Posterior vena cava (tissue), 2 donors: ENCODE data around the gene DPP10. TPM values are rescaled to one million over a fixed set of nuclear protein-coding genes. Genes with fewer than 3 reads are reported as not detected.

Source experiments
- DNase-seq: peaks from one replicate; pipeline ENCODE4 v3.0.0-alpha.2; 2020; ENCODE audit warnings: low spot score
- intact Hi-C, 2 donors: fragments of 100-400 bp; cut with DNase I; formaldehyde crosslinking; loops; one replicate each; pipeline versions ENCODE4 v1.14.1 to v1.14.2; 2022 to 2023
- total RNA-seq, 2 donors: library from RNA; stranded (reverse); fragmentation: NEBNext Ultra II Directional; extraction: Animal tissue kit (Norgen Biotek cat#: 25700); gene quantifications; one replicate each; pipeline ENCODE4 v1.2.1, GENCODE V29; 2021
- donor health status: DM: yes; HTN: yes; CAD: no.
- donor health status: DM: yes; HTN: yes; CAD: no.

The DPP10 gene
- total RNA-seq, 2 donors from 2014 or later: not detected

DNA sequence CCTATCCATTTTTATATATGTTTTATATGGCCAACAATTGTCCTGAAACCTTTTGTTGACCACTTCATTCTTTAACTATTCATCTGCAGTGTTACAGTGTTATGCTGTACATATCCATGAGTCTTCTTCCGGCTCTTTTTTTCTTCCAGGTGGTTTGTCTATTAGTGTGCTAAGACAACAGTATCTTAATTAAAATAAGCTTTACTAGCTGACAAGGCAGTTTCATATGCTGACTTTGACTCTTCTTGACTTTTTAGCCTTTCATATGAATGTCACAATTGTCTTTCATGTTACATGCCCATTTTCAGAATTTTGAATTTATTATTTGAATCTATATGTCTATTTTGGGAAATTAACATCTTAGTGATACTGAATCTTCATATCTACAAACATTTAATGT lies 1249.0 kb downstream of the DPP10 start:
- intact Hi-C loops: no loop called here
- DNase-seq: no peak

DNA sequence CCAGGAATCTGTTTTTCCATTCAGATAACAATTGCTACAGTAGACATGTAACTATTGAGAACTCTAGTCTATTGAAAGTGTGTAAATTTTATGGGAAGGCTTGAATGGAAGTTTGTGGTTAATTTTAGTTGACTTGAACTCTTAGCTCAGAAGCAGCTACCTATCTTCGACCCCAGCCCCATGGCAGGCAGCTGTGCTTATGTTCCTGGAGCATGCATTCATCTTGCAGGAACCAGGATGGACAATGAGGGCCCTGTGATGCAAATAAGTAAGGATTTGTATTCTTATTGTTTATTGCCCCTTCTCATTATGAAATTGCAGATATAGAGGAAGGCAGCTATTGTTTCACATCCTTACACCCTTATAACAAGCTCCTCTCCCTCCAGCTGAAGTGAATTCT lies 1252.2 kb downstream of the DPP10 start:
- no peak for DNase-seq
- intact Hi-C loops: no loop called here

DNA sequence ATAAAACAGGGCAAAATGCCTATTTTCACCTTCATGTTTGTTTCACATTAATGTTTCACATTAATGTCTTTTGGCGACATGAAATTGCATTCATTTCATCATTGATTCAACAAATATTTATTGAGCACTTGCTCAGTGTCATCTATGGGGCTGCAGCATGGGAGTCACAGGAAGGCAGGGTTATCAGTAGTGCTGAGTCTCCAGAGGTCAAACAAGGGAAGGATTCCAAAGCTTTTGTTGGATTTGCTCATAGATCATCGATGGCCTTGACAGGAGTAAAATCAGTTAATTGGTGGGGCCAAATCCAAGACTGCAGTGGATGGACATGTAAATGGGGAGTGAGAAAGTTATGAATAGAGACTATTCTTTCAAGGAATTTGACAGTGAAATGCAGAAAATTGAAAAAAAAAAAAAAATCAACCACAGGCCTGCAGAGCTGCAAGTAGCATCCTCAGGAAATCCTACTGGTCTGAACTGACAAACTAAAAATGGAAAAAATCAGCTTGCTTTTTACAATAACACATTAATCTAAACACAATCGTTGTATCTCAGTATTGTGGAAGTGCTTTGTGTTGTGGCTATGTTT lies 1290.8 kb downstream of the DPP10 start:
- no peak for DNase-seq
- intact Hi-C loops: no loop called here

DNA sequence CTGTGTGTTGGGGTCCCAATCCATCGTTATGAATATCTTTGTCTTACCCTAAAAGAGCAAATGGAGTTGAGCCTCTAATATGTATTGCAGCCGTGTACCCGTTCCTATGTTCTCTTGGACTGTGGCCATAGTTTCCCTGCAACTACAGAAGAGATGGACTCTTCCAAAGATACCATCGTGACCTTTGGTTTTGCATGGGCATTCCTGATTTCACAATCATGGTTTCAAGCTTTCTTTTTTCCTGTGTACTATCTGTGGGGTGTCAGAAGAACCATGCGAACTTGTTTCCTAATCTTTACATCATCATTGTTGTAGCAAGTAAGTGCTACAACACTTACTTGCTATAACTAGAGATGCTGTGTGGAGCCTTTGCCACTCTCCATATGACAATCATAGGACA lies 1295.7 kb downstream of the DPP10 start:
- no peak for DNase-seq
- intact Hi-C loops: no loop called here

DNA sequence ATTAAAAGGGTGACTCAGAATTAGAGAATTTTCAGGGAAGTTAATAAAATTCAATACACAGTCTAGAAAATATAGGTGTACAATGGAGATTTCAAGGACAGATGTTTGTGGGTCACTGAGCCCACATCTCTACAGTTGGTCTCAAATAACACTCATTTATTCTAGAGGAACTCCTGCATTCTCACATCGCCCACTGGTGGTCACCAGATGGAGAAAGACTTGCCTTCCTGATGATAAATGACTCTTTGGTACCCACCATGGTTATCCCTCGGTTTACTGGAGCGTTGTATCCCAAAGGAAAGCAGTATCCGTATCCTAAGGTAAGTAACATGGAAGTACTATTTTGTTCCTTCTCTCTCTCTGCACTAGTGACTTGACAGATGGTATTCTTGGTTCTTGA lies 1297.1 kb downstream of the DPP10 start:
- DNase-seq: no peak
- intact Hi-C loops: no loop called here

DNA sequence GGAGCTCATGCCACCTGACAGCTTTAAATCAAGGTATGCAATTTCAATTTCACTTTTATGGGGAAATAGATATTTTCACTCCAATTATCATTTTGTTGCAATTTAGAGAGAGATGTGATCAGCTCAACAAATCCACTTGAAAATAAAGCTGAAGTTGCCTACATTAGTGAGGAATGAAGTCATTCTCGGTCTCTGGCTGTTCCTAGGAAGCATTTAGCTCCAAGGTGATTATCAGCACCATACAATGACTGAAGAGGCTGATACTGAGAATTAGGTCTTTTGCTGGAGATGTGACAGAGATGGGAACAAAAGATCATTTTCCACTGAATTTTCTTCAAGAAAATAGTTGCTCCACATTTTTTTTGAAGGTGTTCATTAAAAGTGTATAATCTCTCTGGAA lies 1303.7 kb downstream of the DPP10 start:
- no peak for DNase-seq
- intact Hi-C loops: no loop called here

DNA sequence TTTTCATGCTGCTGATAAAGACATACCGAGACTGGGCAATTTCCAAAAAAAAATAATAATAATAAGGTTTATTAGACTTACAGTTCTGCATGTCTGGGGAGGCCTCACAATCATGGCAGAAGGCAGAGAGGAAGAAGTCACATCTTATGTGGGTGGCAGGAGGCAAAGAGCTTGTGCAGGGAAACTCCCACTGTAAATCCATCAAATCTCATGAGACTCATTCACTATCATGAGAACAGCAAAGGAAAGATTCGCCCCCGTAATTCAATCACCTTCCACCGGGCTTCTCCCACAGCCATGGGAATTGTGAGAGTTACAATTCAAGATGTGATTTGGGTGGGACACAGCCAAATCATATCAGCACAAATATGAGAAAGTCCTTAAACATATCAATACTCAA lies 1314.8 kb downstream of the DPP10 start:
- intact Hi-C loops: no loop called here
- no peak for DNase-seq

DNA sequence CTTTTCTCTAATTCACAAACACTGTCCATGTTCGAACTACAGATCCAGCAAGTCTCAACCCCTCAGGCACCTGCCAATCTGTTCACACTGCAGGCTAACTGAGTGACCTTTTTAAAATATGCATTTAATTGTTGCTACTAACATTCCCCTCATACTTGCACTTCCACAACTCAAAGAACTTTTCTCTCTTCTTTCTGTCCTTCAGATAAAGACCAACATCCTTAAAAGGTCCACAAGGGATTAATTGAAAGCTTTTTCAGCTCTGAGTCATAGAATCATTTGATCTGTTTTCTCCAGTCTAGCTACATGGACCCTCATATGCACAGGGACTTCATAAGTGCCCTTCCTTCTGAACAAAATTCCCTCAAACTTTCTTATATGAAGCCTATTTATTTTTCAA lies 1321.2 kb downstream of the DPP10 start:
- DNase-seq: no peak
- intact Hi-C loops: no loop called here

DNA sequence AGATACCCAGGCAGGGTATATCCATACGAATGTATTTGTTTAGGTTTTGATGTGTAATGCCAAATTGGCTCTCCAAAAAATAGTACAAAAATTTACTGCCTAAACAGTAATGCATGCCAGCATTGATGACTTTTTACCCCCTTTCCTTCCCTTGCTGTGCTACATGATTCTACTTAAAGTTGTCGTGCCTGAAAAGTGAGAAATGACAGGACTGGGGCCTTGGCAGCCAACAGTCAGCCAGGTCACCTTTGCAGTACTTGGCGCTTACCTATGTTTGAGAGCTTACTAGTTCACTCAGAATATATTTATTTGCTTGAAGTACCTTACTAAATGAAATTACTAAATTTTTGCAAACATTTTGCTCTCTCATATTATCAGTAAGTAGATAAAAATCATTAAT lies 1329.1 kb downstream of the DPP10 start:
- no peak for DNase-seq
- intact Hi-C loops: no loop called here

DNA sequence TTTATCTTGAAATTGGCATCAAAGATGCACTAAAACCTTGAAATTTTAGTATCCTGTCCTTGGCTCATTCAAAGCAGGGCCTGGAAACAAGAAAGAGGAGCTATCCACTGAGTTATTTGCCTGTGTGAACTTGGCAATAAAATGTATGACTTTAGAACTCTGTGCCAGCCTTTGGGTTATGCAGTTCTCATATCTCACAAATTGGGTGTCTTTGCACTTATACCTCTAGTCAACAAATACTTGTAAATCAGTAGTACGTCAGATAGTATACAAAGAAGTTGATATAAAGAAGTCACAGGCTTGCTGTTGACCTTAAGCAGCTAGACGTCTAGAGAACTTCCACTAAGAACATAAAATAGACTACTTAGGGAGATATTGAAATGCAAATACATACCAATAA lies 1331.9 kb downstream of the DPP10 start:
- DNase-seq: no peak
- intact Hi-C loops: no loop called here

DNA sequence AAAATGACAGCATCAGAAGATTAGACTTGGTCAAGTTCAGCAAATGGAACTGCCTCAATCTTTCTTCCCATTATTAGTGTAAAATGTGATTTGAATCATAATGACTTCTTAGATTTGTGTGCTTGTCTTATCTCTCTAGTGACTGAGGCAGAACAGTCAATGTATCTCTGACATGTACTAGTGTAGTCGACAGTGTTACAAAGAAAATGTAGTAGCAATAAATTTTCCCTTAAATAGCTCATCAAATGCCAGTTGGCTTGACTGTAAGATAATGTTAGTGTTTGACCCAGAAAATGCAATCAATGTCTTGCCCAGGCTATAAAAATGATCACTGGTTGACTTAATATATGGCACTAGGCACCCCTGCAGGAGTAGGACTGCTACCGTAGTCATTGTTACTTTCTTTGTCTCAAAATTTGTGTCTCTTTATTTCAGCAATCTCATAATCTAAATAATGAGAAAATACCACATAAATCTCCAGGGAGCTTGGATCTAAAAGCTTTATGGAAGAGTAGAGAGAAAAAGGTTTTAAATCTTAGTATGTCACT lies 1336.7 kb downstream of the DPP10 start:
- no peak for DNase-seq
- intact Hi-C loops: no loop called here

DNA sequence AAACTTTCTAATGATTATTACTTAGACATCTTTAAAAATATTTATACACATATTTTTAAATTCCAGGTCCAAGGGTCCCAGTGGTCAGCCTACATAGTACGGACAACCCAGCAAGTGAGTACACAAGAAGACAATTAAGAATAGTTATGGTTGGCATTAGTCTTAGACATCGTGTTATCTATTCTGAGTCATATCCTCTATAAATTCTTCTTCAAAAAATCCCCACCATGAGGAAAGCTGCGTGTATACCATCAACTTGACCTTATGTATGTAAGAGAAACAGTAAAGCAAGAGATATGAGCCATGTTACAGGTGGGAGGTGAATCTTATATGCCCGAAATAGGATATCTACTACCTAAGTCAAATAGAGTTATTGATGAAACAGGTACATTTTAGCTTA lies 1339.8 kb downstream of the DPP10 start:
- DNase-seq: no peak
- intact Hi-C loops: no loop called here

DNA sequence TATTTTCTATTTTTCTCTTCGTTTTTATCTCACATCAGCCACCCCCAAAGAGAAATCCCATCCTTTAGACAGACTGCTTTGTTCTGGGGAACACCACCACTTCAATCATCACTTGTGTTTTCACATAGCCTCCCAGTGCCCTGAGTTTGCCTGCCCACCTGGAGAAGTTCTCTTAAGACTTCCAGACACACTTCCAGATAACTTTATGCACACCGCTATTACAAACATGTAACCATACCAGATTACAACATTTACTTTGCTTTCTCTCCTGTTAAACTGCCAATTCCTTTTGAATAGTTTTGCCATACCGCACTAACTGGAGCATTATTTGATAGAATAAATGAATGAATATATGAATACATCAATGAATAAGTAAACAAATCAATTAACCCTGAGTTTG lies 1353.6 kb downstream of the DPP10 start:
- no peak for DNase-seq
- intact Hi-C loops: no loop called here

DNA sequence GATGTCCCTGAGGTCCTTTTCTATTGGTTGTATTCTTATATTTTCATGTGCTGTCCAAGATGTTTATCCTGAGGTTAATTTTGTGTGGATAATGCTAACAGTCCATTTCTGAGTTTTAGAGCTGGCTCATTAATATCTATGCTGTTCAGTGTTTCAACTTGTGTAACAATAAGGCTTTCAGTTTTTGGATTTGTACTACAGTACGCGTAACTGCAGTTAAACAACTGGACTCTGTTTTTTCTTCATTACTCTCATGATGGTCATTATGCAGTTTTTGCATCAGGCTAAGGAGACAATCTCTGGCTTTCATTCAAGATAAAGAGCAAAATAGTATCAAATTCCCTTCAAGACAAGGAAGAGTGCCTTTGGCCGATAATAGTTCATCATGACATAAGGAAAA lies 1364.8 kb downstream of the DPP10 start:
- intact Hi-C loops: no loop called here
- DNase-seq: no peak

DNA sequence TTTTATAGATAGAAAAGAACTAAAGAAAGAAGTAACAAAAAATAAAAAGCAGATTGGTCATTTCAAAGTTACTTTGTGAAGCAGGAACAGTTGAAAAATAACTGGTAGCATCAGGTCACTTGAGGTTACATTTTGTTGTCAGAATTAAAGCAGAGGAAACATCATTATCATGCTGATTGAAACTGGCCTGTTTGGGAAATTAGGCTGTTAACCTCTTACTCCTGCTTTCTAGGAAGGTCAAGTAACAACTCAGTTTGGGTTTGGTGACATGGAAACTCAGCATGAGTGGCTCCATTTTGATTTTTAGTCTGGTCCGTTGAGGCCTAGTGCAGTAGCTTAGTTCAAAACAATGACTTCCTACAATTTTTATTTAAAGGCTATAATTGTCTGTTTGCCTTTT lies 1383.5 kb downstream of the DPP10 start:
- DNase-seq: no peak
- intact Hi-C loops: no loop called here

DNA sequence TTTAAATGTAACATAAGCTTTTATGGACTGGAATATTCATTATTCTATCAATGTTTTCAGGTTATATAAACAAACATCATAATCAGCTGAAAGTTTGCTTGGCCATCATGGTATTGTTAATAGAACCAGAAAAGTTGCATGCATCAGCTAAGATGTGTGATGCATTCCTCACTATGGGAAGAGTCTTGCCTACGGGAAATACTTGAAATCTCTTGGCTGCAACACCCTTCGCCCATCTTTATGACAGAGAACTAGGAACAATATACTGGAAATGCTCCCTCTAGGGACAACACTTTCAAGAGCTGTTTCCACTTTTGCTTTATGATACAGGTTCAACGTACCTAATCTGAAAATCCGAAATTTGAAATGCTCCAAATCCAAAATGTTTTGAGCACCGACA lies 1390.8 kb downstream of the DPP10 start:
- no peak for DNase-seq
- intact Hi-C loops: no loop called here

DNA sequence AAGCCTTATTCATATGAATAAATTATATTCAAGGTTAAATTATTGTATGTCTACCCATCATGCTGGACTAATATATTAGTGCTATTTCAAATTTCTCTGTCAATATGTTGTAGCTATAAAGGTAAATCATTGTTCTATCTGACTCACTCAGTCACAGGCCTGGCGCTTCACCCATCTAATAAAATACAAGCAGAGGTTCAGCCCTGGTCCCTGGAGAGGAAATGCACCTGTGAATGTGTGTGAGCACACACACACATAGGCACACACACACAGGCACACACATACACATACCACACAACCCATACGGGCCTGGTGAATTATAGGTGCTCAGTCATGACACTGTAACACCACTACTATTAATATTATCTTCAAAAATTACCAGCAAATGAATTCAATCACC lies 1396.1 kb downstream of the DPP10 start:
- DNase-seq: no peak
- intact Hi-C loops: no loop called here

DNA sequence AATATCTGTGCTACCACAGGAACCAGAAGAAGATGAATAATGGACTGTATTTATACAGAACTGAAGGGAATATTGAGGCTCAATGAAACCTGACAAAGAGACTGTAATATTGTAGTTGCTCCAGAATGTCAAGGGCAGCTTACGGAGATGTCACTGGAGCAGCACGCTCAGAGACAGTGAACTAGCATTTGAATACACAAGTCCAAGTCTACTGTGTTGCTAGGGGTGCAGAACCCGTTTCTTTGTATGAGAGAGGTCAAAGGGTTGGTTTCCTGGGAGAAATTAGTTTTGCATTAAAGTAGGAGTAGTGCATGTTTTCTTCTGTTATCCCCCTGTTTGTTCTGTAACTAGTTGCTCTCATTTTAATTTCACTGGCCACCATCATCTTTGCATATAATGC lies 1399.9 kb downstream of the DPP10 start:
- DNase-seq: no peak
- intact Hi-C loops: no loop called here

DNA sequence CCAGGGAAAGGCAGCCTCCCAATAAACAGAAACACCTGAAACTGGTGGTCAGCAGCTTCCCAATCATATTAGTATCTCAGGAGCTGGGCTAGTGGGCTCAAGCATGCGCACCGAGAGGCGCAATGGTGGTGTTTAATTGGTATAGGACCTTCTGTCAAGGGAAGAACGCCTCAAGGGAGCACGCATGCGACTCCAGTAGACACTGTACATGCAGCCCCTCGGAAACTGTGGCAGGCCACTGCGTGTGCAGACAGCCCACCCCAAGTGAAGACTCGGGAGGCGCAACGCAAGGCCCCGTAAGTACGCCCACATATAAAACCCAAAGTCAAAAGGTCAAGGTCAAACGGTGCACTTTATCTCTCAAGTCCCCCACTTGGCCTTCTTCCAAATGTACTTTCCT lies 1405.8 kb downstream of the DPP10 start:
- no peak for DNase-seq
- intact Hi-C loops: no loop called here

DNA sequence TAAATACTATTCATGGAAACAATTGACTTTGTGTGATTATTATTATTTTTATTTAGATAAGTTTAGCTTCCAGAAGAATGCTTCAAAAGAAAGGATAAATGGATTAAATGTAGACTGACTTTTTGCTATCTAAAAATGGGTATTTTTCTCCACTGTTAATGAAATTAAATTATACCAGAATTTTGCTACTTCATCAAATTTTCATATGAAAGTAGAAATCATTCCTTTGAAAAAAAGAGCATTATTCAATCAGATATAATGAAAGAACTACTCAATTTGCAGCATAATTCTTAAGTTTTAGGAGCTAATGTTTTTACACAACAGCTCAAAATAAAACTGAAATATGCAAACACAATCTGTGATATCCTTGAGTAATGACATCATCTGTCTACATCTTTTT lies 1424.6 kb downstream of the DPP10 start:
- no peak for DNase-seq
- intact Hi-C loops: no loop called here

DNA sequence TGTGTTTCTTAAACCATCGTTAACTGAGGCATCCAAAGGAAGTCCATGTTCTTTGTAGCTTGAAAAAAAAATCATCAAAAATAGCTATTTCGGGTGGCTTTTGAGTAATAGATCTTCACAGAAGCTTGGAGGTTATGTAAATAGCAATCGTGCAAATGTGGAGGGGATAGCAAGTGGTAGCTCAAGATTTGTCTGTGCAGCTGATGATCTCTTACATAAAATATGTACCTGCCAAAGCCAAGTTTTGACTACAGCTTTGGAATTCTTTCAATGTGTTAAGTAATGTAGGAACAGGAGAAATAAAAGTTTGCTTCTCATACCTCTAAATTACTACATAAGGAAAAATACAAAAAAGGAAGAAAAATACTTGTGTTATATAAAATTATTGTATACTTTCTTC lies 1432.0 kb downstream of the DPP10 start:
- intact Hi-C loops: no loop called here
- no peak for DNase-seq

DNA sequence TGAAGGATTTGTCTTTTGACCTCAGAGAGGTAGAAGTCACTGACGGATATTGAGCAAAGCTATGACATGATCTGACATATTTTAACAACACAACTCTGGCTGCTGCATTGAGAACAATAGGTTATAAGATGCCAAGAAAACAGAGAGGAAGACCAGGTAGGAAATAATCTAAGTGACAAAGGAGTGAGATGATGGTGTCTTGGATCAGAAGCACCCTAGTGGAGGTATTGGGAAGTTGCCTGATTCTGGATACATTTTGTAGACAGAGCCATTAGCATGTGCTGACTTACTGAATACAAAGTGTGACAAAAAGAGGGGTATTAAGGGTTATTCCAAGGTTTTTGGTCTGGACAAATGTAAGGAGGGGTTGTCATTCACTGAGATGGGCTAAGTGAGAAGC lies 1438.1 kb downstream of the DPP10 start:
- intact Hi-C loops: no loop called here
- DNase-seq: no peak
